Mucosa of descending colon (tissue), 3 donors: ENCODE results near the gene TAL2. TPM values are rescaled to one million over a fixed set of nuclear protein-coding genes. Genes with fewer than 3 reads are reported as not detected.
"Not testable (repeated sequence)": the region's sequence is repeated elsewhere in the genome, so short reads cannot be mapped to it uniquely, and the experiment has no call there.

Source experiments
- ATAC-seq: fragments of 200-7000 bp; cut with Tn5 transposase; one replicate; pipeline ENCODE4 v1.9.1; 2020; ENCODE audit warnings: mild to moderate bottlenecking, moderate library complexity
- DNase-seq, 3 donors: peaks; one replicate each; pipeline ENCODE4 v3.0.0-alpha.2; 2020
- H3K36me3 ChIP-seq: fragments of 200-600 bp; one replicate; pipeline ENCODE4 v1.8.0; 2021; ENCODE audit warnings: low read depth, mild to moderate bottlenecking
- H3K4me1 ChIP-seq: fragments of 200-600 bp; one replicate; pipeline ENCODE4 v1.8.0; 2021; ENCODE audit warnings: low read depth, mild to moderate bottlenecking
- H3K4me3 ChIP-seq: fragments of 200-600 bp; one replicate; pipeline ENCODE4 v1.8.0; 2021; ENCODE audit warnings: mild to moderate bottlenecking
- H3K9me3 ChIP-seq: fragments of 200-600 bp; one replicate; pipeline ENCODE4 v1.8.0; 2021; ENCODE audit warnings: mild to moderate bottlenecking
- CTCF ChIP-seq: fragments of 200-600 bp; IDR thresholded peaks from one replicate; pipeline ENCODE4 v1.8.0; 2022; ENCODE audit warnings: antibody characterized with exemption, mild to moderate bottlenecking
- intact Hi-C, 2 donors: fragments of 100-400 bp; cut with DNase I in 1 of 2; cut with micrococcal nuclease in 1 of 2; formaldehyde crosslinking; loops; one replicate each; pipeline versions ENCODE4 v1.11.0 to v1.11.1; 2022; cut with DNase I, micrococcal nuclease
- total RNA-seq, 3 donors: library from RNA; stranded (reverse); fragmentation: NEBNext Ultra II Directional in 2 of 3; extraction: Animal tissue kit (Norgen Biotek cat#: 25700) in 2 of 3; gene quantifications; one replicate each; pipeline versions ENCODE4 v1.2.1 to v1.2.4, GENCODE V29; 2021 to 2023
- donor health status: DM: no; HTN: no; CAD: no; lungs with moderate emphysema.
- donor health status: DM: no; HTN: no; CAD: no.
- donor health status: DM: no; HTN: yes; CAD: no.

The TAL2 gene
- total RNA-seq, 3 donors from 2014 or later, result 0.65 TPM; not detected in 2

- DNase-seq (peak in 2 of 3 donors; percentile 23 to 40), ATAC-seq (peak; percentile 95)
- intact Hi-C loops, result no loop called here
- Histone ChIP-seq H3K4me3 (no peak overlapping the region), H3K36me3 (no peaks in the 10 kb centered on the region), H3K9me3 (no peaks in the 10 kb centered on the region), H3K4me1 (peaks cover 11% of the 10 kb centered on the region)
- no peak for TF ChIP-seq CTCF
These were observed 38.4 kb downstream of the TAL2 start for GRCh38 chr9:105700668-105701067.

- DNase-seq (no peak), ATAC-seq (peak; percentile 31)
- Histone ChIP-seq H3K4me3 (no peak overlapping the region), H3K4me1 (peaks cover 6% of the 10 kb centered on the region), H3K9me3 (no peaks in the 10 kb centered on the region), H3K36me3 (no peaks in the 10 kb centered on the region)
- intact Hi-C loops, result no loop called here
- TF ChIP-seq CTCF, result no peak
These were observed 38.9 kb downstream of the TAL2 start for GRCh38 chr9:105701145-105701544.

- H3K4me1 ChIP-seq, result peaks cover 6% of the 10 kb centered on the region
- no peak overlapping the region for H3K4me3 ChIP-seq
- ATAC-seq, result no peak
- intact Hi-C loops, result no loop called here
- H3K9me3 ChIP-seq, result no peaks in the 10 kb centered on the region
- TF ChIP-seq CTCF, result no peak
- DNase-seq, result no peak
- no peaks in the 10 kb centered on the region for H3K36me3 ChIP-seq
These were observed 40.0 kb downstream of the TAL2 start for GRCh38 chr9:105702207-105702606.

GRCh38 chr9:105703638-105704037 is 41.4 kb downstream of the TAL2 start:
- ATAC-seq, H3K4me3 ChIP-seq, H3K9me3 ChIP-seq, H3K36me3 ChIP-seq, H3K4me1 ChIP-seq, intact Hi-C loops, DNase-seq: not testable (repeated sequence)

- intact Hi-C loops, result no loop called here
- no peaks in the 10 kb centered on the region for H3K9me3 ChIP-seq
- no peaks in the 10 kb centered on the region for H3K4me1 ChIP-seq
- no peak for TF ChIP-seq CTCF
- no peak for DNase-seq
- no peak for ATAC-seq
- H3K4me3 ChIP-seq, result no peak overlapping the region
- no peaks in the 10 kb centered on the region for H3K36me3 ChIP-seq
These were observed 43.9 kb downstream of the TAL2 start for GRCh38 chr9:105706156-105706555.

GRCh38 chr9:105708405-105708804 is 46.1 kb downstream of the TAL2 start:
- intact Hi-C loops, result no loop called here
- Histone ChIP-seq H3K4me3 (no peak overlapping the region), H3K36me3 (no peaks in the 10 kb centered on the region), H3K9me3 (no peaks in the 10 kb centered on the region), H3K4me1 (no peaks in the 10 kb centered on the region)
- DNase-seq (no peak), ATAC-seq (no peak)
- TF ChIP-seq CTCF, result no peak
